ENCODE measurements around the gene TECPR2. TPM values are rescaled to one million over a fixed set of nuclear protein-coding genes. Genes with fewer than 3 reads are reported as not detected.

TECPR2 gene
- total RNA-seq, 1 donor from 2014 or later: 5.1 TPM

- H3K4me3 ChIP-seq (ENCODE audit: low read depth, low read length): no peak overlapping the region
- DNase-seq (ENCODE audit: low read depth): no peak
- TF ChIP-seq, protein P1, sequence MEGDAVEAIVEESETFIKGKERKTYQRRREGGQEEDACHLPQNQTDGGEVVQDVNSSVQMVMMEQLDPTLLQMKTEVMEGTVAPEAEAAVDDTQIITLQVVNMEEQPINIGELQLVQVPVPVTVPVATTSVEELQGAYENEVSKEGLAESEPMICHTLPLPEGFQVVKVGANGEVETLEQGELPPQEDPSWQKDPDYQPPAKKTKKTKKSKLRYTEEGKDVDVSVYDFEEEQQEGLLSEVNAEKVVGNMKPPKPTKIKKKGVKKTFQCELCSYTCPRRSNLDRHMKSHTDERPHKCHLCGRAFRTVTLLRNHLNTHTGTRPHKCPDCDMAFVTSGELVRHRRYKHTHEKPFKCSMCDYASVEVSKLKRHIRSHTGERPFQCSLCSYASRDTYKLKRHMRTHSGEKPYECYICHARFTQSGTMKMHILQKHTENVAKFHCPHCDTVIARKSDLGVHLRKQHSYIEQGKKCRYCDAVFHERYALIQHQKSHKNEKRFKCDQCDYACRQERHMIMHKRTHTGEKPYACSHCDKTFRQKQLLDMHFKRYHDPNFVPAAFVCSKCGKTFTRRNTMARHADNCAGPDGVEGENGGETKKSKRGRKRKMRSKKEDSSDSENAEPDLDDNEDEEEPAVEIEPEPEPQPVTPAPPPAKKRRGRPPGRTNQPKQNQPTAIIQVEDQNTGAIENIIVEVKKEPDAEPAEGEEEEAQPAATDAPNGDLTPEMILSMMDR (conservative IDR thresholded peaks at IDR 0.05; ENCODE audit: low read depth, low read length): no peak
These were observed 12.4 kb downstream of the TECPR2 start for GRCh38 chr14:102375119-102375518.

GRCh38 chr14:102377696-102378095 is 15.0 kb downstream of the TECPR2 start:
- TF ChIP-seq, protein P1 (conservative IDR thresholded peaks at IDR 0.05; ENCODE audit: low read depth, low read length): no peak
- H3K4me3 ChIP-seq (ENCODE audit: low read depth, low read length): no peak overlapping the region
- DNase-seq (ENCODE audit: low read depth): no peak

GRCh38 chr14:102378830-102379229 is 16.1 kb downstream of the TECPR2 start:
- TF ChIP-seq, protein P1 (conservative IDR thresholded peaks at IDR 0.05; ENCODE audit: low read depth, low read length): no peak
- H3K4me3 ChIP-seq (ENCODE audit: low read depth, low read length): no peak overlapping the region
- DNase-seq (ENCODE audit: low read depth): no peak

GRCh38 chr14:102387086-102387485 is 24.3 kb downstream of the TECPR2 start:
- H3K4me3 ChIP-seq (ENCODE audit: low read depth, low read length): no peak overlapping the region
- no peak for DNase-seq (ENCODE audit: low read depth)
- TF ChIP-seq, protein P1 (conservative IDR thresholded peaks at IDR 0.05; ENCODE audit: low read depth, low read length): no peak

GRCh38 chr14:102389246-102389645 is 26.5 kb downstream of the TECPR2 start:
- TF ChIP-seq, protein P1 (conservative IDR thresholded peaks at IDR 0.05; ENCODE audit: low read depth, low read length): no peak
- DNase-seq (ENCODE audit: low read depth): no peak
- no peak overlapping the region for H3K4me3 ChIP-seq (ENCODE audit: low read depth, low read length)

DNA sequence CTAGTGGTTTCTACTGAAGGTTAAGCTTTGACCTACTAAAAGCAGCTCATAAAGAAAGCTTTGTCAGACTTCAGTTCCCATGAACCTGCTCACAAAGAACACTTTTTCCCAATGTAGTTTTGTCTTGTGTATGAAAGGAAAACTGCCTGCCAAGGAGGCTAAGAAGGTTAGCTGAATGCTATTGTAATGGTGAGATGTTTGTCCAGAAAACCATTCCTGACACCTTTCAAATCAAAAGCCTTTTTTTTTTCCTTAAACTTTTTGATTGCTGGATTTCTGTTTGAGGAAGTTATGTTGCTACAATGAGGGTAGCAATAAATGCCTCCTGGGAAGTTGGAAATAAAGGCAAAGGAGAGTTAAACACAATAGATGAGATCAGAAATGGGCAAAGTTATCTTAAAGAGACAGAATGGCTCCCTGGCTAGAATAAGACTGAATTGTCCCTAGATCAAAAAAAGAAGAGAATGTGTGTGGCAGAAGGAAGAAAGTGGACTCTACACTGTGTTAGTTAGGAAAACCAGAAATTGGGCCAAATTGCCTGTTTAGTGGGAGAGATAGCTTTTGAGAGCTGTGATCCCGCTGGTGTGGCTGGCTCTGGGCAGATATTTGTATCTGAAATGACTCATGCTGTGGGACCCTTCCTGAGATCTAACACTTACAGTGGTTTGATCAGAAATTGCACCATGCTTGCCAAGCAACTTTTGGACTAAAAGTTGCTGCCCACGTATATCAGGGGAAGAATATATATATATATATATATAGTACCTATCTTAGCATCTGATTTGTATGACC is 27.5 kb downstream of the TECPR2 start:
- no peak for DNase-seq (ENCODE audit: low read depth)
- TF ChIP-seq, protein P1 (conservative IDR thresholded peaks at IDR 0.05; ENCODE audit: low read depth, low read length): no peak
- no peak overlapping the region for H3K4me3 ChIP-seq (ENCODE audit: low read depth, low read length)

GRCh38 chr14:102392506-102392905 is 29.8 kb downstream of the TECPR2 start:
- H3K4me3 ChIP-seq (ENCODE audit: low read depth, low read length): no peak overlapping the region
- DNase-seq (ENCODE audit: low read depth): no peak
- TF ChIP-seq, protein P1 (conservative IDR thresholded peaks at IDR 0.05; ENCODE audit: low read depth, low read length): no peak

Data from epithelial cell of proximal tubule (primary cell).